SK-N-SH treated with all-trans-retinoic acid at 6 μM for 48 hours (cell line): ENCODE measurements around the gene NLRP11.

Experiments used
- ARNTL ChIP-seq: fragments of 450-650 bp; formaldehyde crosslinking; IDR thresholded peaks from 2 replicates; pipeline ENCODE4 v1.5.0; 2020; ENCODE audit warnings: low read depth, mild to moderate bottlenecking, moderate library complexity, borderline replicate concordance
- ESRRG ChIP-seq: fragments of 250-450 bp; sonication (Bioruptor Pico); IDR thresholded peaks from 2 replicates; pipeline ENCODE4 v1.6.1; 2021; ENCODE audit warnings: mild to moderate bottlenecking
- ISL1 ChIP-seq: fragments of 250-450 bp; sonication (Bioruptor Pico); IDR thresholded peaks from 2 replicates; pipeline ENCODE4 v2.1.2; 2022; ENCODE audit warnings: mild to moderate bottlenecking, moderate library complexity
- OSR1 ChIP-seq: fragments of 250-450 bp; sonication (Bioruptor Pico); IDR thresholded peaks from 2 replicates; pipeline ENCODE4 v1.8.0; 2022; ENCODE audit warnings: moderate library complexity, mild to moderate bottlenecking, inconsistent platforms
- PATZ1 ChIP-seq: fragments of 250-450 bp; sonication (Bioruptor Pico); IDR thresholded peaks from 2 replicates; pipeline ENCODE4 v1.8.0; 2020; ENCODE audit warnings: mild to moderate bottlenecking, moderate library complexity, borderline replicate concordance
- POU6F1 ChIP-seq: fragments of 250-450 bp; sonication (Bioruptor Pico); IDR thresholded peaks from 2 replicates; pipeline ENCODE4 v1.8.0; 2021; ENCODE audit warnings: low read depth, mild to moderate bottlenecking, moderate library complexity, borderline replicate concordance
- PPARA ChIP-seq: fragments of 250-450 bp; sonication (Bioruptor Pico); IDR thresholded peaks from 2 replicates; pipeline ENCODE4 v1.5.0; 2020; ENCODE audit warnings: mild to moderate bottlenecking, borderline replicate concordance
- RARB ChIP-seq: fragments of 250-450 bp; sonication (Bioruptor Pico); IDR thresholded peaks from 2 replicates; pipeline ENCODE4 v1.8.0; 2021; ENCODE audit warnings: mild to moderate bottlenecking, moderate library complexity
- TCF4 ChIP-seq: fragments of 250-450 bp; sonication (Bioruptor Pico); IDR thresholded peaks from 2 replicates; pipeline ENCODE4 v1.8.0; 2021; ENCODE audit warnings: mild to moderate bottlenecking, moderate library complexity, borderline replicate concordance
- TOX ChIP-seq: fragments of 250-450 bp; sonication (Bioruptor Pico); IDR thresholded peaks from 2 replicates; pipeline ENCODE4 v1.8.0; 2021; ENCODE audit warnings: mild to moderate bottlenecking, moderate library complexity, borderline replicate concordance
- ZFP3 ChIP-seq: fragments of 250-450 bp; sonication (Bioruptor Pico); IDR thresholded peaks from 2 replicates; pipeline ENCODE4 v1.5.0; 2020; ENCODE audit warnings: mild to moderate bottlenecking, moderate library complexity
- ZFP30 ChIP-seq: fragments of 450-650 bp; formaldehyde crosslinking; IDR thresholded peaks from 2 replicates; pipeline ENCODE4 v1.5.0; 2022; ENCODE audit warnings: mild to moderate bottlenecking, moderate library complexity
- ZNF565 ChIP-seq: fragments of 450-650 bp; formaldehyde crosslinking; conservative IDR thresholded peaks from 2 replicates; pipeline ENCODE4 v1.5.0; 2020; ENCODE audit warnings: low read depth, mild to moderate bottlenecking, moderate library complexity
- ZNF70 ChIP-seq: fragments of 450-650 bp; formaldehyde crosslinking; IDR thresholded peaks from 2 replicates; pipeline ENCODE4 v1.5.0; 2020; ENCODE audit warnings: mild to moderate bottlenecking, moderate library complexity

DNA sequence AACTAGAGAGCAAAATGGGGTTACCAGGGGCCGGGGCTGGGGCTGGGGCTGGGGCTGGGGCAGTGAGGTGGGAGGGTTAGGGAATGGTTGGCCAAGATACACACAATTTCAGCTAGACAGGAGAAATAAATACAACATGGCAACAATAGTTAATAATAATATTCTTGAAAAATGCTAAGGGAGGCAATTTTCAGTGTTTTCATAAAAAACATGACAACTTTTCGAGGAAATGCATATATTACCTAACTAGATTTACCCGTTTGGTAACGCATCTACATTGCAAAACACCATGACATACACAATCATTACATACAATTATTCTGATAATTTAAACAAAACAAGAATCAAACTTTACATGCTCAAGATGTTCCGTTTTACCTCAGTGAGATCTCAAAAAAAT is 50.7 kb downstream of the NLRP11 start:
- TF ChIP-seq ESRRG (no peak), TCF4 (CRISPR knock-in tag) (no peak), ZNF70 (CRISPR knock-in tag) (no peak), POU6F1 (CRISPR knock-in tag) (no peak), TOX (no peak), ZFP30 (CRISPR knock-in tag) (no peak), PATZ1 (CRISPR knock-in tag) (no peak), OSR1 (no peak), RARB (no peak), ZFP3 (CRISPR knock-in tag) (no peak), ARNTL (CRISPR knock-in tag) (no peak), ISL1 (CRISPR knock-in tag) (no peak), PPARA (CRISPR knock-in tag) (no peak), ZNF565 (CRISPR knock-in tag) (no peak)
